ENCODE results near the gene DMRT3. TPM values are rescaled to one million over a fixed set of nuclear protein-coding genes. Genes with fewer than 3 reads are reported as not detected.

Gene DMRT3
- total and polyA plus RNA-seq, 2 donors (not counting 1 experiment from before 2014, with no cell fraction given), result not detected

DNA sequence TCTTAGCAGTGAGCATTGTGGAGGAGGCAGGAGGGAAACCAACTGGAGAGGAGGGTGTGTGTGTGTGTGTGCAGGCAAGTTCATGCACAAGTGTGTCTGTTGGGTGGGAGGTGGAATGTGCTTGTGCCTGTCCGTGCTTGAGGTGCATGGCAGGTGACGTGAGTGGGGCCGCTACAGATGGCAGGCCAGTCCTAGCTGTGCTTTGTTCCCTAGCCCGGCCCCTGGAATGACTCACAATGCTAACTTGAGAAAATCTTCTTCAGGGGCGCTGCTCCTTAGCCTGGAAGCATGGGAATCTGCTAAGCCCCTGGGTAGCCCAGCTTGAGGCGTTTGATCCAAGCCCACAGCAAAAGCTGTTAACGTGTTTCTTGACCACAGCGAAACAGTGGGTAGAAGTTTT is 48.7 kb downstream of the DMRT3 start:
- H3K9ac ChIP-seq (ENCODE audit: low read length), result no peak overlapping the region
- no peak for TF ChIP-seq CTCF (IDR thresholded peaks at IDR 0.05)
- TF ChIP-seq EZH2 (IDR thresholded peaks at IDR 0.05; ENCODE audit: borderline replicate concordance, insufficient read depth, low read depth, low read length, poor library complexity, severe bottlenecking), result no peak
- peaks cover 0 to 8% (median 5%) of the 10 kb centered on the region in 3 donors for H3K9me3 ChIP-seq (ENCODE audit: control extremely low read depth in 1 of 3, control insufficient read depth in 2 of 3, insufficient read depth in 1 of 3, low read length in 2 of 3)
- Mint-ChIP-seq H3K27me3 (peaks cover 31% of the 10 kb centered on the region), H3K9me3 (ENCODE audit: insufficient read depth) (peaks cover 3% of the 10 kb centered on the region), H3K27ac (no peak overlapping the region), H3K4me3 (no peak overlapping the region), H3K4me1 (no peaks in the 10 kb centered on the region)
- ChIA-PET CTCF (no interaction called here), POLR2A (no interaction called here)
- WGBS (ENCODE audit: insufficient coverage), result 68% methylated on average over 6 of the region's 8 CpGs
- no peak for ATAC-seq (ENCODE audit: low read depth)
- no peaks in the 10 kb centered on the region for H3K79me2 ChIP-seq (ENCODE audit: control insufficient read depth, insufficient read depth, low read length)
- H3K27ac ChIP-seq (ENCODE audit: low read length in 2 of 2), result no peak overlapping the region
- H3K4me2 ChIP-seq (replicated peaks; ENCODE audit: low read depth, low read length, poor library complexity, severe bottlenecking), result no peak overlapping the region
- H3K27me3 ChIP-seq (replicated peaks in 1 of 4; ENCODE audit: control extremely low read depth in 1 of 4, control insufficient read depth in 3 of 4, insufficient read depth in 4 of 4, low read length in 3 of 4), result peaks cover 0 to 7% (median 7%) of the 10 kb centered on the region in 4 experiments
- no peaks in the 10 kb centered on the region for H4K20me1 ChIP-seq (ENCODE audit: control insufficient read depth, insufficient read depth, low read length, poor library complexity, severe bottlenecking)
- intact Hi-C loops (cut with micrococcal nuclease), result no loop called here
- no peak overlapping the region for H3K4me3 ChIP-seq (ENCODE audit: control extremely low read depth in 1 of 5, extremely low read depth in 1 of 5, insufficient read depth in 1 of 5, low read depth in 2 of 5, low read length in 4 of 5)
- H3K36me3 ChIP-seq (replicated peaks in 1 of 2; ENCODE audit: control extremely low read depth in 1 of 2, control insufficient read depth in 1 of 2, extremely low read depth in 1 of 2, insufficient read depth in 2 of 2, low read length in 1 of 2), result no peaks in the 10 kb centered on the region
- DNase-seq, result no peak
- H2AFZ ChIP-seq (ENCODE audit: insufficient read depth, low read depth, low read length, poor library complexity, severe bottlenecking), result no peak overlapping the region
- no peaks in the 10 kb centered on the region for H3K4me1 ChIP-seq (ENCODE audit: control insufficient read depth in 2 of 2, insufficient read depth in 2 of 2, low read length in 2 of 2)

GRCh38 chr9:1026219-1026618 is 49.8 kb downstream of the DMRT3 start:
- Histone ChIP-seq H4K20me1 (ENCODE audit: control insufficient read depth, insufficient read depth, low read length, poor library complexity, severe bottlenecking) (no peaks in the 10 kb centered on the region), H3K4me3 (ENCODE audit: control extremely low read depth in 1 of 5, extremely low read depth in 1 of 5, insufficient read depth in 1 of 5, low read depth in 2 of 5, low read length in 4 of 5) (no peak overlapping the region), H3K79me2 (ENCODE audit: control insufficient read depth, insufficient read depth, low read length) (no peaks in the 10 kb centered on the region), H3K9ac (ENCODE audit: low read length) (no peak overlapping the region), H3K9me3 (ENCODE audit: control extremely low read depth in 1 of 3, control insufficient read depth in 2 of 3, insufficient read depth in 1 of 3, low read length in 2 of 3) (peaks cover 0 to 8% (median 5%) of the 10 kb centered on the region in 3 donors), H3K27me3 (replicated peaks in 1 of 4; ENCODE audit: control extremely low read depth in 1 of 4, control insufficient read depth in 3 of 4, insufficient read depth in 4 of 4, low read length in 3 of 4) (peaks cover 0 to 7% (median 4%) of the 10 kb centered on the region in 4 experiments), H3K4me2 (replicated peaks; ENCODE audit: low read depth, low read length, poor library complexity, severe bottlenecking) (no peak overlapping the region), H3K4me1 (ENCODE audit: control insufficient read depth in 2 of 2, insufficient read depth in 2 of 2, low read length in 2 of 2) (no peaks in the 10 kb centered on the region), H3K36me3 (replicated peaks in 1 of 2; ENCODE audit: control extremely low read depth in 1 of 2, control insufficient read depth in 1 of 2, extremely low read depth in 1 of 2, insufficient read depth in 2 of 2, low read length in 1 of 2) (no peaks in the 10 kb centered on the region), H3K27ac (ENCODE audit: low read length in 2 of 2) (no peak overlapping the region), H2AFZ (ENCODE audit: insufficient read depth, low read depth, low read length, poor library complexity, severe bottlenecking) (no peak overlapping the region)
- peaks cover 28% of the 10 kb centered on the region for H3K27me3 Mint-ChIP-seq
- no peak overlapping the region for H3K4me3 Mint-ChIP-seq
- intact Hi-C loops (cut with micrococcal nuclease), result no loop called here
- ATAC-seq (ENCODE audit: low read depth), result no peak
- no peaks in the 10 kb centered on the region for H3K4me1 Mint-ChIP-seq
- POLR2A ChIA-PET, result no interaction called here
- TF ChIP-seq CTCF (IDR thresholded peaks at IDR 0.05) (no peak), EZH2 (IDR thresholded peaks at IDR 0.05; ENCODE audit: borderline replicate concordance, insufficient read depth, low read depth, low read length, poor library complexity, severe bottlenecking) (no peak)
- CTCF ChIA-PET, result no interaction called here
- peaks cover 3% of the 10 kb centered on the region for H3K9me3 Mint-ChIP-seq (ENCODE audit: insufficient read depth)
- H3K27ac Mint-ChIP-seq, result no peak overlapping the region
- no peak for DNase-seq

All from B cell (primary cell).